Memory B cell (primary cell): ENCODE data around the gene GH1.
"Not testable (repeated sequence)": the region's sequence is repeated elsewhere in the genome, so short reads cannot be mapped to it uniquely, and the experiment has no call there.

Experiments
- ATAC-seq: fragments of 150-1000 bp; cut with Tn5 transposase; 2 replicates; pipeline ENCODE4 v1.10.0; 2021; ENCODE audit warnings: low read depth, mild to moderate bottlenecking, moderate library complexity
- DNase-seq, 2 donors: peaks; one replicate each; pipeline ENCODE4 v3.0.0; 2022; ENCODE audit warnings: low spot score in 2 of 2
- H3K27ac Mint-ChIP-seq: one replicate; pipeline ENCODE4 v1.8.0; 2022; ENCODE audit warnings: mild to moderate bottlenecking, moderate library complexity, mixed read lengths
- H3K27me3 Mint-ChIP-seq: one replicate; pipeline ENCODE4 v1.8.0; 2022; ENCODE audit warnings: mixed read lengths
- H3K36me3 Mint-ChIP-seq: one replicate; pipeline ENCODE4 v1.8.0; 2022; ENCODE audit warnings: mild to moderate bottlenecking, mixed read lengths
- H3K4me1 Mint-ChIP-seq: one replicate; pipeline ENCODE4 v1.8.0; 2022; ENCODE audit warnings: mixed read lengths
- H3K4me3 Mint-ChIP-seq: one replicate; pipeline ENCODE4 v1.8.0; 2022; ENCODE audit warnings: mild to moderate bottlenecking, moderate library complexity, mixed read lengths
- H3K9me3 Mint-ChIP-seq: one replicate; pipeline ENCODE4 v1.8.0; 2022; ENCODE audit warnings: mixed read lengths

The GH1 gene

GRCh38 chr17:63881935-63882601 lies 36.6 kb downstream of the GH1 start, which contains the start of gene GH2:
TSS of gene GH2 (minus strand) at chr17:63881944. CDS start at chr17:63881801, 143 bp downstream.
- Mint-ChIP-seq H3K9me3 (no peaks in the 10 kb centered on the region), H3K4me3 (no peak within 1 kb of the TSS), H3K27ac (no peak within 1 kb of the TSS), H3K36me3 (no peaks in the 10 kb centered on the region), H3K27me3 (no peaks in the 10 kb centered on the region), H3K4me1 (peaks cover 14% of the 10 kb centered on the region)
- DNase-seq (peak; percentile 54 to 73), ATAC-seq (peak; percentile 78)

DNA sequence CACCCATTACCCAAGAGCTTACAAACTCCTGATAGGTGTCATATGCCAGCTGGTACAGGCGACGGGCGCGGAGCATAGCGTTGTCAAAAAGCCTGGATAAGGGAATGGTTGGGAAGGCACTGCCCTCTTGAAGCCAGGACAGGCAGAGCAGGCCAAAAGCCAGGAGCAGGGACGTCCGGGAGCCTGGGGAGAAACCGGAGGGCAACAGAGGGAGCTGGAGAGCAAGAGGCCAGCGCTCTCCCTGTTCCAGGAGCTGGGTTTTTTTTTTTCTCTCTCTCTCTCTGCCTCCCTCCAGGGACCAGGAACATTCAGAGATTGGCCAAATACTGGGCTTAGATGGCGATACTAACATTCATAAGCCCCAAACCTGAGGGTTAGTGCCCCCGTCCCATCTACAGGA lies 37.3 kb downstream of the GH1 start:
- H3K27ac Mint-ChIP-seq, DNase-seq, H3K9me3 Mint-ChIP-seq, H3K4me3 Mint-ChIP-seq, H3K36me3 Mint-ChIP-seq, ATAC-seq, H3K27me3 Mint-ChIP-seq: not testable (repeated sequence)
- H3K4me1 Mint-ChIP-seq: peaks cover 14% of the 10 kb centered on the region

- Mint-ChIP-seq H3K9me3 (no peaks in the 10 kb centered on the region), H3K4me1 (peaks cover 14% of the 10 kb centered on the region), H3K27me3 (no peaks in the 10 kb centered on the region), H3K27ac (no peak overlapping the region), H3K36me3 (no peaks in the 10 kb centered on the region), H3K4me3 (no peak overlapping the region)
- ATAC-seq (no peak), DNase-seq (no peak)
These were observed 37.9 kb downstream of the GH1 start for GRCh38 chr17:63880706-63881105.

GRCh38 chr17:63878413-63878812 lies 40.2 kb downstream of the GH1 start:
- not testable (repeated sequence) for H3K36me3 Mint-ChIP-seq, DNase-seq, H3K27me3 Mint-ChIP-seq, H3K9me3 Mint-ChIP-seq
- H3K4me3 Mint-ChIP-seq: peak overlapping the region; percentile 57
- H3K4me1 Mint-ChIP-seq: peaks cover 17% of the 10 kb centered on the region
- peak overlapping the region; percentile 3 for H3K27ac Mint-ChIP-seq
- peak; percentile 60 for ATAC-seq

DNA sequence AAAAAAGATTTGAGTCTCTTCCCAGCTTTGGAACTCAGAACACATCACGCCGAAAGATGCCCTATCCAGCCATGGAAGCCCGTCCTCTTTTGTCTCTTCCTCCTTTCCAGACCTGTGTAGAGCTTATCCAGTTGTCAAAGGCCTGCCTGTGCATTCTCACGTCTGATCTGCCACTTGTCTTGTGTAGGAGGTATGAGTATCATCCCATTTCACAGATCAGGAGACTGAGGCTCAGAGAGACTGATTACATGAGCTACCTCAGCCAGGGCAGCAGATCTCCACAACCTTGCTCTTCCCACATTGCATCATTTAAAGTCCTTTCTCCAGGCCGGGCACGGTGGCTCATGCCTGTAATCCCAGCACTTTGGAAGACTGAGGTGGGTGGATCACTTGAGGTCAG lies 43.9 kb downstream of the GH1 start:
- H3K36me3 Mint-ChIP-seq, H3K9me3 Mint-ChIP-seq, DNase-seq: not testable (repeated sequence)

DNA sequence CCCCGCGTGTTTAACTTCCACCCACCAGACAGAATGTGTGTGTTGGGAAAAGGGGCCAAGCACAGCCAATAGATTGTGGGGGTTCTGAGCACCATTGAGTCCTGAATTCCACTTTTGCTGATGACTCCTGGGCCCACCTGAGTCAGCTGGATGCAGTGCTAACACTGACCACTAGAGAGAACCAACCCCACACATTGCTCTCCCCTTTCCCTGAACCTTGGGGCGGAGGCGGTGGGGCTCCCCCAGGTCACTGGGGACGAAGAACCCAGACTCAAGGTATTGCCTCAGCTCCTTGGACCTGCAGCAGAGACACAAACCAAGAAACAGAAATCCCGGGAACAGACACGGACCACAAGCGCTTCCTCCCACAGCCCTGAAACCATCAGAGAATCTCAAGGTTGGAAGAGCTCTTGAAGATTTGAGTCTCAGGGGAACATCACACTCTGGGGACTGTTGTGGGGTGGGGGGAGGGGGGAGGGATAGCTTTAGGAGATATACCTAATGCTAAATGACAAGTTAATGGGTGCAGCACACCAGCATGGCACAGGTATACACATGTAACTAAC lies 44.5 kb downstream of the GH1 start:
- H3K9me3 Mint-ChIP-seq, H3K27me3 Mint-ChIP-seq, H3K4me3 Mint-ChIP-seq, H3K36me3 Mint-ChIP-seq, H3K27ac Mint-ChIP-seq, DNase-seq: not testable (repeated sequence)
- ATAC-seq: peak; percentile 54
- H3K4me1 Mint-ChIP-seq: peaks cover 15% of the 10 kb centered on the region

More for the DNA sequence above, 43.9 kb downstream of the GH1 start:
- ATAC-seq, H3K4me3 Mint-ChIP-seq, H3K27ac Mint-ChIP-seq, H3K27me3 Mint-ChIP-seq: not testable (repeated sequence)
- peaks cover 15% of the 10 kb centered on the region for H3K4me1 Mint-ChIP-seq

DNA sequence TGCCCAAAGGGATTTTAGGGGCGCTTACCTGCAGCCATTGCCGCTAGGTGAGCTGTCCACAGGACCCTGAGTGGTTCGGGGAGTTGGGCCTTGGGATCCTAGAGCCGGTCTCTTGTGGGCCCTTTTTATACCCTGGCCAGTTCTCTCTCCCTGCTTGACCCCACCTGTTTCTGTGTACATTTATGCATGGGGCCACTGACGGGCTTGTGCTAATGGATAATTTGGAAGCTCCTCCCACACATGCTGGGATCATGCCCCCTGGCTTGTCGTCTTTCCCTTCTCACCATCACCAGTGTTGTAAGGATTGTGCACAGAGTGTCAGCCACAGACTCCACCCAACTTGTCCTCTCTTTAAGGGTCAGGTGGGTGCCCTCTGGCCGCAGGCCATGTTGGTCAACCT lies 45.1 kb downstream of the GH1 start, which contains the start of gene CSH2:
Gene CSH2, minus strand, starts transcription at position 101 of the 400 bp plus-strand sequence. Its CDS starts 63 bp downstream, at position 38.
- not testable (repeated sequence) for DNase-seq, ATAC-seq, H3K9me3 Mint-ChIP-seq, H3K27me3 Mint-ChIP-seq, H3K36me3 Mint-ChIP-seq, H3K27ac Mint-ChIP-seq, H3K4me3 Mint-ChIP-seq
- peaks cover 10% of the 10 kb centered on the region for H3K4me1 Mint-ChIP-seq

DNA sequence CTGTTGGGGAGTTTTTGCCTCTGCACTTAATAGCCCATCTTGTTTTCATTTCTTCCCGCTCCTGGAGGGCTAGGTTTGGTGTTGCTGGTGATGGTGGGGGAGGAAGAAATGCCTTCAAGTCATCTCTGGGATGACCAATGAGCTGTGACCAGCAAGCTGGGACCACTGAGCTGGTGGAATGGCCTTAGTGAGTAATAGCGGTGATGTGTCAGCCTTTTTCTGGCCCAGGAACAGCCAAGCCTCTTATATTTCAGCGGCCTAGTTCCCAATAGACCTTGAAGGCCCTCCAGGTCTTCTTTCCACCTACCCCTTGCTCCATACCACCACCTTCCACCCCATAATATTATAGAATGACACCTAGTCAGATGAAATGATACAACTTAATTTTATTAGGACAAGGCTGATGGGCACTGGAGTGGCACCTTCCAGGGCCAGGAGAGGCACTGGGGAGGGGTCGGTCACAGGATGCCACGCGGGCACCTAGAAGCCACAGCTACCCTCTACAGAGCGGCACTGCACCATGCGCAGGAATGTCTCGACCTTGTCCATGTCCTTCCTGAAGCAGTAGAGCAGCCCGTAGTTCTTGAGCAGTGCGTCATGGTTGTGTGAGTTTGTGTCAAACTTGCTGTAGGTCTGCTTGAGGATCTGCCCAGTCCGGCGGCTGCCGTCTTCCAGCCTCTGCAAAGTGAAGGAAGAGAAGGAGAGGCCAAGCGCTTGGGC lies 46.8 kb downstream of the GH1 start:
- not testable (repeated sequence) for DNase-seq, H3K4me3 Mint-ChIP-seq, H3K27me3 Mint-ChIP-seq, H3K9me3 Mint-ChIP-seq, ATAC-seq, H3K36me3 Mint-ChIP-seq, H3K4me1 Mint-ChIP-seq, H3K27ac Mint-ChIP-seq

GRCh38 chr17:63870292-63870665 lies 48.4 kb downstream of the GH1 start:
- not testable (repeated sequence) for H3K4me3 Mint-ChIP-seq, H3K27me3 Mint-ChIP-seq, ATAC-seq, H3K9me3 Mint-ChIP-seq, H3K36me3 Mint-ChIP-seq, H3K27ac Mint-ChIP-seq, H3K4me1 Mint-ChIP-seq, DNase-seq

DNA sequence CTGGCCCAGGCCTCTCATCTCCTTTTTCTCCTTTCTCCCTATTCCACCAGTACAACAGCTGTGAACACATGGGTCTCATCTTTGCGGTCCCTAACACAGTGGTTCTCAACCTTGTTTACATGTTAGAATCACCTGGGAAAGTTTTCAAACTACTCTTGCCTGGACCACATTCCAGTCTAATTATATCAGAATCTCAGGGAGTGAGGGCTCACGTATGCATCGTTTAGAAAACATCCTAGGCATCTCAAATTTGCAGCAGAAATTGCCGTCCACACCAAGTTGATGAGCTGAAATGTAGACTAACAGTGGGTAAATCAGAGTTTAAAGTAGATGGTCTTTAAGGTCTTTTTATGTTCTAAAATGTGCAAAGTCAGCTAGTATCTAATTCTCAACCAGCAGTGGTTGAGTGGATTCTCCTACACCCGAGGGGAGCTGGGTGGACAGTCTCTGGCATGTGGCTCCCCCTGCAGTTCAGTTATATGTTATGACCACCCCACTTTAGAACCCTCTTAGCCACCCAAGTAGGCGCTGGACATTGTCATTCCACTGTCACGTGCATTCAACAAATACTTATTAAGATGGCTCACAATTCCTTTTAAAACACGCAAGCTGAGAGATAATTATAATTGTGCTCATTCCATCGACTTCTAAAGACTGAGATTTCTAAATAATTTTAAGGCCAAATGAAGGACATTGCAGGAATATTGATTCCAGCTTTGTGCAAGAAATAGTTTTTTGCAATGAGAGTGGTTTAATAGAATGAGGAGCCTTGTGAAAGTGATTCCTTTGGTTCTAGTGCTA lies 48.9 kb downstream of the GH1 start:
- H3K9me3 Mint-ChIP-seq, H3K4me1 Mint-ChIP-seq, DNase-seq, H3K4me3 Mint-ChIP-seq, H3K36me3 Mint-ChIP-seq, H3K27ac Mint-ChIP-seq, ATAC-seq, H3K27me3 Mint-ChIP-seq: not testable (repeated sequence)
